ENCODE data around the gene NDST4. TPM values are rescaled to one million over a fixed set of nuclear protein-coding genes. Genes with fewer than 3 reads are reported as not detected.

NDST4 gene
- total and polyA plus RNA-seq, 4 experiments from 2014 or later: not detected

GRCh38 chr4:115145393-115146160, 32.2 kb upstream of the NDST4 start:
- Mint-ChIP-seq H3K9me3 (peaks cover 0 to 4% (median 0%) of the 10 kb centered on the region in 8 donors), H3K36me3 (no peaks in the 10 kb centered on the region), H3K27ac (no peak overlapping the region), H3K4me1 (no peaks in the 10 kb centered on the region), H3K27me3 (no peaks in the 10 kb centered on the region), H3K4me3 (no peak overlapping the region)
- DNase-seq: no peak
- Histone ChIP-seq H3K27ac (ENCODE audit: low read depth, low read length) (no peak overlapping the region), H3K27me3 (ENCODE audit: insufficient read depth, low read length) (no peaks in the 10 kb centered on the region), H3K4me3 (ENCODE audit: low read length in 2 of 2) (no peak overlapping the region), H3K9me3 (ENCODE audit: control insufficient read depth in 1 of 2, low read length in 2 of 2) (no peaks in the 10 kb centered on the region), H3K4me1 (ENCODE audit: insufficient read depth, low read length) (no peaks in the 10 kb centered on the region), H3K36me3 (ENCODE audit: insufficient read depth, low read length) (no peaks in the 10 kb centered on the region)
- intact Hi-C loops (cut with micrococcal nuclease): no loop called here
- ChIA-PET POLR2A (ENCODE audit: partially characterized antibody) (no interaction called here), CTCF (ENCODE audit: partially characterized antibody) (no interaction called here)

GRCh38 chr4:115128037-115128436, 14.6 kb upstream of the NDST4 start:
- Mint-ChIP-seq H3K4me1 (no peaks in the 10 kb centered on the region), H3K36me3 (no peaks in the 10 kb centered on the region), H3K27me3 (no peaks in the 10 kb centered on the region), H3K9me3 (peaks cover 0 to 2% (median 0%) of the 10 kb centered on the region in 8 donors), H3K27ac (no peak overlapping the region), H3K4me3 (no peak overlapping the region)
- Histone ChIP-seq H3K36me3 (ENCODE audit: insufficient read depth, low read length) (no peaks in the 10 kb centered on the region), H3K4me1 (ENCODE audit: insufficient read depth, low read length) (no peaks in the 10 kb centered on the region), H3K27me3 (ENCODE audit: insufficient read depth, low read length) (no peaks in the 10 kb centered on the region), H3K9me3 (ENCODE audit: control insufficient read depth in 1 of 2, low read length in 2 of 2) (no peaks in the 10 kb centered on the region), H3K27ac (ENCODE audit: low read depth, low read length) (no peak overlapping the region), H3K4me3 (ENCODE audit: low read length in 2 of 2) (no peak overlapping the region)
- CTCF ChIA-PET (ENCODE audit: partially characterized antibody): no interaction called here
- POLR2A ChIA-PET (ENCODE audit: partially characterized antibody): no interaction called here
- intact Hi-C loops (cut with micrococcal nuclease): no loop called here
- no peak for DNase-seq

GRCh38 chr4:115126491-115126890, 13.1 kb upstream of the NDST4 start:
- Mint-ChIP-seq H3K4me1 (no peaks in the 10 kb centered on the region), H3K27ac (no peak overlapping the region), H3K27me3 (no peaks in the 10 kb centered on the region), H3K36me3 (no peaks in the 10 kb centered on the region), H3K4me3 (no peak overlapping the region), H3K9me3 (peaks cover 0 to 2% (median 0%) of the 10 kb centered on the region in 8 donors)
- Histone ChIP-seq H3K4me1 (ENCODE audit: insufficient read depth, low read length) (no peaks in the 10 kb centered on the region), H3K4me3 (ENCODE audit: low read length in 2 of 2) (no peak overlapping the region), H3K27ac (ENCODE audit: low read depth, low read length) (no peak overlapping the region), H3K27me3 (ENCODE audit: insufficient read depth, low read length) (no peaks in the 10 kb centered on the region), H3K36me3 (ENCODE audit: insufficient read depth, low read length) (no peaks in the 10 kb centered on the region), H3K9me3 (ENCODE audit: control insufficient read depth in 1 of 2, low read length in 2 of 2) (no peaks in the 10 kb centered on the region)
- no peak for DNase-seq
- POLR2A ChIA-PET (ENCODE audit: partially characterized antibody): no interaction called here
- CTCF ChIA-PET (ENCODE audit: partially characterized antibody): no interaction called here
- intact Hi-C loops (cut with micrococcal nuclease): no loop called here

- POLR2A ChIA-PET (ENCODE audit: partially characterized antibody): no interaction called here
- no peaks in the 10 kb centered on the region for H3K27me3 Mint-ChIP-seq
Observed at GRCh38 chr4:115121351-115122043, 8.1 kb upstream of the NDST4 start.

GRCh38 chr4:115119804-115120352, 6.5 kb upstream of the NDST4 start:
- H3K4me1 ChIP-seq (ENCODE audit: insufficient read depth, low read length): no peaks in the 10 kb centered on the region
- Mint-ChIP-seq H3K36me3 (no peaks in the 10 kb centered on the region), H3K9me3 (no peaks in the 10 kb centered on the region), H3K4me1 (no peaks in the 10 kb centered on the region), H3K27ac (no peak overlapping the region), H3K4me3 (no peak overlapping the region), H3K27me3 (no peaks in the 10 kb centered on the region)
- no peaks in the 10 kb centered on the region for H3K9me3 ChIP-seq (ENCODE audit: control insufficient read depth in 1 of 2, low read length in 2 of 2)
- ChIA-PET POLR2A (ENCODE audit: partially characterized antibody) (no interaction called here), CTCF (ENCODE audit: partially characterized antibody) (no interaction called here)
- no peak overlapping the region for H3K4me3 ChIP-seq (ENCODE audit: low read length in 2 of 2)
- no peaks in the 10 kb centered on the region for H3K27me3 ChIP-seq (ENCODE audit: insufficient read depth, low read length)
- DNase-seq: no peak
- H3K27ac ChIP-seq (ENCODE audit: low read depth, low read length): no peak overlapping the region
- intact Hi-C loops (cut with micrococcal nuclease): no loop called here
- H3K36me3 ChIP-seq (ENCODE audit: insufficient read depth, low read length): no peaks in the 10 kb centered on the region

More at GRCh38 chr4:115121351-115122043, 8.1 kb upstream of the NDST4 start:
- DNase-seq: no peak
- no peak overlapping the region for H3K4me3 ChIP-seq (ENCODE audit: low read length in 2 of 2)
- H3K4me1 ChIP-seq (ENCODE audit: insufficient read depth, low read length): no peaks in the 10 kb centered on the region
- no peaks in the 10 kb centered on the region for H3K36me3 Mint-ChIP-seq
- H3K9me3 ChIP-seq (ENCODE audit: control insufficient read depth in 1 of 2, low read length in 2 of 2): no peaks in the 10 kb centered on the region
- no peak overlapping the region for H3K27ac Mint-ChIP-seq
- H3K4me1 Mint-ChIP-seq: no peaks in the 10 kb centered on the region
- H3K27me3 ChIP-seq (ENCODE audit: insufficient read depth, low read length): no peaks in the 10 kb centered on the region
- CTCF ChIA-PET (ENCODE audit: partially characterized antibody): no interaction called here
- intact Hi-C loops (cut with micrococcal nuclease): no loop called here
- H3K36me3 ChIP-seq (ENCODE audit: insufficient read depth, low read length): no peaks in the 10 kb centered on the region
- H3K9me3 Mint-ChIP-seq: peaks cover 0 to 2% (median 0%) of the 10 kb centered on the region in 8 donors
- H3K4me3 Mint-ChIP-seq: no peak overlapping the region
- H3K27ac ChIP-seq (ENCODE audit: low read depth, low read length): no peak overlapping the region

GRCh38 chr4:115117651-115118050, 4.2 kb upstream of the NDST4 start:
- ChIA-PET CTCF (ENCODE audit: partially characterized antibody) (no interaction called here), POLR2A (ENCODE audit: partially characterized antibody) (no interaction called here)
- no peaks in the 10 kb centered on the region for H3K4me1 Mint-ChIP-seq
- H3K4me3 Mint-ChIP-seq: no peak overlapping the region
- H3K9me3 Mint-ChIP-seq: no peaks in the 10 kb centered on the region
- Histone ChIP-seq H3K9me3 (ENCODE audit: control insufficient read depth in 1 of 2, low read length in 2 of 2) (no peaks in the 10 kb centered on the region), H3K27me3 (ENCODE audit: insufficient read depth, low read length) (no peaks in the 10 kb centered on the region), H3K4me1 (ENCODE audit: insufficient read depth, low read length) (no peaks in the 10 kb centered on the region), H3K36me3 (ENCODE audit: insufficient read depth, low read length) (no peaks in the 10 kb centered on the region), H3K4me3 (ENCODE audit: low read length in 2 of 2) (no peak overlapping the region), H3K27ac (ENCODE audit: low read depth, low read length) (no peak overlapping the region)
- DNase-seq: no peak
- H3K36me3 Mint-ChIP-seq: no peaks in the 10 kb centered on the region
- H3K27me3 Mint-ChIP-seq: no peaks in the 10 kb centered on the region
- no peak overlapping the region for H3K27ac Mint-ChIP-seq
- intact Hi-C loops (cut with micrococcal nuclease): no loop called here

- ChIA-PET POLR2A (ENCODE audit: partially characterized antibody) (no interaction called here), CTCF (ENCODE audit: partially characterized antibody) (no interaction called here)
- Histone ChIP-seq H3K36me3 (ENCODE audit: insufficient read depth, low read length) (no peaks in the 10 kb centered on the region), H3K27me3 (ENCODE audit: insufficient read depth, low read length) (no peaks in the 10 kb centered on the region), H3K9me3 (ENCODE audit: control insufficient read depth in 1 of 2, low read length in 2 of 2) (no peaks in the 10 kb centered on the region), H3K27ac (ENCODE audit: low read depth, low read length) (no peak overlapping the region), H3K4me1 (ENCODE audit: insufficient read depth, low read length) (no peaks in the 10 kb centered on the region), H3K4me3 (ENCODE audit: low read length in 2 of 2) (no peak overlapping the region)
- Mint-ChIP-seq H3K27me3 (no peaks in the 10 kb centered on the region), H3K4me3 (no peak overlapping the region), H3K4me1 (no peaks in the 10 kb centered on the region), H3K36me3 (no peaks in the 10 kb centered on the region), H3K9me3 (peaks cover 0 to 2% (median 0%) of the 10 kb centered on the region in 8 donors), H3K27ac (no peak overlapping the region)
- DNase-seq: no peak
- intact Hi-C loops (cut with micrococcal nuclease): no loop called here
Observed at GRCh38 chr4:115110191-115111181, 2.9 kb downstream of the NDST4 start.

All from CD4-positive, alpha-beta memory T cell (primary cell).